Spleen (tissue), 7 donors: ENCODE data around the gene SLC8B1.

Source experiments
- POLR2A ChIP-seq, 3 donors: fragments of 450-650 bp; IDR thresholded peaks; one replicate each; pipeline ENCODE4 v1.5.1; 2017; ENCODE audit warnings: antibody characterized with exemption in 3 of 3, mild to moderate bottlenecking in 1 of 3
- TF ChIP-seq, protein P1 (sequence below), 11 experiments: fragments of 200-600 bp in 7 of 11; fragments of 450-650 bp in 4 of 11; sonication (generic) in 4 of 11; IDR thresholded peaks in 8 of 11; conservative IDR thresholded peaks in 3 of 11; 1 replicate in 7 of 11; 2 replicates in 4 of 11; pipeline versions ENCODE4 v1.4.0 to v1.8.0; 2016 to 2021; ENCODE audit warnings: antibody characterized with exemption in 11 of 11, inconsistent platforms in 4 of 11, mild to moderate bottlenecking in 1 of 11
- donor health status: DM: no; HTN: no; CAD: no; lungs with moderate emphysema.
- donor health status: DM: no; HTN: no; CAD: no.
- donor health status: DM: no; HTN: no; CAD: no.

GRCh38 chr12:113257564-113257963 is 77.3 kb downstream of the SLC8B1 start:
- TF ChIP-seq, protein P1, sequence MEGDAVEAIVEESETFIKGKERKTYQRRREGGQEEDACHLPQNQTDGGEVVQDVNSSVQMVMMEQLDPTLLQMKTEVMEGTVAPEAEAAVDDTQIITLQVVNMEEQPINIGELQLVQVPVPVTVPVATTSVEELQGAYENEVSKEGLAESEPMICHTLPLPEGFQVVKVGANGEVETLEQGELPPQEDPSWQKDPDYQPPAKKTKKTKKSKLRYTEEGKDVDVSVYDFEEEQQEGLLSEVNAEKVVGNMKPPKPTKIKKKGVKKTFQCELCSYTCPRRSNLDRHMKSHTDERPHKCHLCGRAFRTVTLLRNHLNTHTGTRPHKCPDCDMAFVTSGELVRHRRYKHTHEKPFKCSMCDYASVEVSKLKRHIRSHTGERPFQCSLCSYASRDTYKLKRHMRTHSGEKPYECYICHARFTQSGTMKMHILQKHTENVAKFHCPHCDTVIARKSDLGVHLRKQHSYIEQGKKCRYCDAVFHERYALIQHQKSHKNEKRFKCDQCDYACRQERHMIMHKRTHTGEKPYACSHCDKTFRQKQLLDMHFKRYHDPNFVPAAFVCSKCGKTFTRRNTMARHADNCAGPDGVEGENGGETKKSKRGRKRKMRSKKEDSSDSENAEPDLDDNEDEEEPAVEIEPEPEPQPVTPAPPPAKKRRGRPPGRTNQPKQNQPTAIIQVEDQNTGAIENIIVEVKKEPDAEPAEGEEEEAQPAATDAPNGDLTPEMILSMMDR (IDR thresholded peaks at IDR 0.05 in 8 of 11, conservative IDR thresholded peaks at IDR 0.05 in 3 of 11): no peak
- TF ChIP-seq POLR2A (IDR thresholded peaks at IDR 0.05): no peak
